Body of pancreas (tissue), 4 donors: ENCODE measurements around the gene RAD50.

Experiments used
- POLR2A ChIP-seq, 3 donors: fragments of 450-650 bp; IDR thresholded peaks; one replicate each; pipeline ENCODE4 v1.6.1; 2016; ENCODE audit warnings: antibody characterized with exemption in 3 of 3, mild to moderate bottlenecking in 2 of 3
- TF ChIP-seq, protein P1 (sequence below), 7 experiments: fragments of 450-650 bp in 4 of 7; fragments of 200-600 bp in 3 of 7; sonication (generic) in 3 of 7; IDR thresholded peaks; one replicate each; pipeline ENCODE4 v1.5.1; 2016 to 2019; ENCODE audit warnings: antibody characterized with exemption in 7 of 7

DNA sequence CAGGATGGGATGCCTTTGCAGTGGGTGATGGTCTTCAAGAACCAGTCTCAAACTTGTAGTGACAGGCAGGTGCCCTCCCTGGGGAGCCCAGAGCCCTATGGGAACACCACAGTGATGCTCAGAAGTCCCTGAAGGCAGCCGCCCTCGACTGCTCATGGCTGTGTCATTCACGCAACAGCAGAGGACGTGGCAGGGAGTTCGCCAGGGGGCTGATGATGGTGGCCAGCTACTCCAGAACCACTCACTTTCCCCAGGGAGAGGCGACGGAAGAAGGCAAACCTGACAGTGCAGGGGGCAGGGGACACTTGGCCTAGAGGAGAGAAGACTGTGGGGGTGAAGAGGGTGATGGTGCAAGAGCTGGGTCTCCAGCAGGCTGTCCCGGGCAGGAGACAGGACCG lies 105.2 kb downstream of the RAD50 start:
- TF ChIP-seq, protein P1, sequence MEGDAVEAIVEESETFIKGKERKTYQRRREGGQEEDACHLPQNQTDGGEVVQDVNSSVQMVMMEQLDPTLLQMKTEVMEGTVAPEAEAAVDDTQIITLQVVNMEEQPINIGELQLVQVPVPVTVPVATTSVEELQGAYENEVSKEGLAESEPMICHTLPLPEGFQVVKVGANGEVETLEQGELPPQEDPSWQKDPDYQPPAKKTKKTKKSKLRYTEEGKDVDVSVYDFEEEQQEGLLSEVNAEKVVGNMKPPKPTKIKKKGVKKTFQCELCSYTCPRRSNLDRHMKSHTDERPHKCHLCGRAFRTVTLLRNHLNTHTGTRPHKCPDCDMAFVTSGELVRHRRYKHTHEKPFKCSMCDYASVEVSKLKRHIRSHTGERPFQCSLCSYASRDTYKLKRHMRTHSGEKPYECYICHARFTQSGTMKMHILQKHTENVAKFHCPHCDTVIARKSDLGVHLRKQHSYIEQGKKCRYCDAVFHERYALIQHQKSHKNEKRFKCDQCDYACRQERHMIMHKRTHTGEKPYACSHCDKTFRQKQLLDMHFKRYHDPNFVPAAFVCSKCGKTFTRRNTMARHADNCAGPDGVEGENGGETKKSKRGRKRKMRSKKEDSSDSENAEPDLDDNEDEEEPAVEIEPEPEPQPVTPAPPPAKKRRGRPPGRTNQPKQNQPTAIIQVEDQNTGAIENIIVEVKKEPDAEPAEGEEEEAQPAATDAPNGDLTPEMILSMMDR (IDR thresholded peaks at IDR 0.05), result no peak
- TF ChIP-seq POLR2A (IDR thresholded peaks at IDR 0.05), result no peak
